T-cell (primary cell): ENCODE data around the gene MROH9. TPM values are rescaled to one million over a fixed set of nuclear protein-coding genes. Genes with fewer than 3 reads are reported as not detected.
"Not testable (repeated sequence)": the region's sequence is repeated elsewhere in the genome, so short reads cannot be mapped to it uniquely, and the experiment has no call there.

Source experiments
- ATAC-seq, 4 experiments: fragments of 200-7000 bp in 3 of 4; fragments of 150-1000 bp in 1 of 4; cut with Tn5 transposase; replicated peaks in 1 of 4; 1 replicate in 3 of 4; 2 replicates in 1 of 4; pipeline ENCODE4 v1.10.0; 2021; ENCODE audit warnings: moderate library complexity in 3 of 4, mild to moderate bottlenecking in 2 of 4, moderate number of reproducible peaks in 1 of 4
- CTCF ChIA-PET, 2 donors: fragments of 300-600 bp; sonication (Branson Sonifier 250); formaldehyde crosslinking; loops; one replicate each; lab custom pipeline; 2022; ENCODE audit warnings: antibody characterized with exemption in 2 of 2; lab: Charles Lee
- POLR2A ChIA-PET, 2 donors: fragments of 300-600 bp; sonication (Branson Sonifier 250); formaldehyde crosslinking; loops; one replicate each; lab custom pipeline; 2022; ENCODE audit warnings: antibody characterized with exemption in 2 of 2; lab: Charles Lee
- DNase-seq, 35 experiments: peaks; one replicate each; pipeline versions ENCODE4 v3.0.0 to v3.0.0-alpha.2; 2013 to 2023
- H3K27ac ChIP-seq: one replicate; pipeline ENCODE4 v1.5.1; 2013; ENCODE audit warnings: low read length
- H3K27me3 ChIP-seq, 2 experiments: replicated peaks in 1 of 2; 1 replicate in 1 of 2; 2 replicates in 1 of 2; pipeline versions ENCODE4 v1.6.1 to v1.7.0; 2013; ENCODE audit warnings: low read length in 1 of 2, mixed read lengths in 1 of 2; ENCODE audit not compliant: control insufficient read depth in 2 of 2, insufficient read depth in 2 of 2; ENCODE audit errors: extremely low read depth in 1 of 2
- H3K36me3 ChIP-seq, 2 donors: 1 replicate in 1 of 2; 2 replicates in 1 of 2; pipeline versions ENCODE4 v1.6.1 to v1.7.0; 2013; ENCODE audit warnings: low read length in 1 of 2; ENCODE audit not compliant: control insufficient read depth in 2 of 2, insufficient read depth in 1 of 2; ENCODE audit errors: extremely low read depth in 1 of 2
- H3K4me1 ChIP-seq, 2 experiments: 1 replicate in 1 of 2; 2 replicates in 1 of 2; pipeline versions ENCODE4 v1.6.1 to v1.7.0; 2013; ENCODE audit warnings: low read length in 2 of 2, mixed read lengths in 1 of 2; ENCODE audit not compliant: insufficient read depth in 2 of 2, control insufficient read depth in 1 of 2; ENCODE audit errors: extremely low read depth in 1 of 2
- H3K4me3 ChIP-seq, 2 donors: 1 replicate in 1 of 2; 2 replicates in 1 of 2; pipeline versions ENCODE4 v1.5.1 to v1.7.0; 2013; ENCODE audit warnings: mild to moderate bottlenecking in 2 of 2, low read length in 1 of 2, moderate library complexity in 1 of 2; ENCODE audit not compliant: control insufficient read depth in 1 of 2; ENCODE audit errors: extremely low read depth in 1 of 2
- H3K9me3 ChIP-seq: 2 replicates; pipeline ENCODE4 v1.7.0; 2013
- H3K27ac Mint-ChIP-seq, 2 donors: one replicate each; pipeline ENCODE4 v1.8.0; 2020 to 2021; ENCODE audit warnings: mild to moderate bottlenecking in 2 of 2, mixed read lengths in 2 of 2
- H3K27me3 Mint-ChIP-seq, 2 donors: one replicate each; pipeline ENCODE4 v1.8.0; 2021 to 2022; ENCODE audit warnings: mixed read lengths in 2 of 2
- H3K36me3 Mint-ChIP-seq: one replicate; pipeline ENCODE4 v1.8.0; 2021; ENCODE audit warnings: mixed read lengths
- H3K4me1 Mint-ChIP-seq, 3 donors: one replicate each; pipeline ENCODE4 v1.8.0; 2020 to 2022; ENCODE audit warnings: mixed read lengths in 3 of 3, mild to moderate bottlenecking in 1 of 3
- H3K4me3 Mint-ChIP-seq, 3 donors: one replicate each; pipeline ENCODE4 v1.8.0; 2020 to 2022; ENCODE audit warnings: mild to moderate bottlenecking in 3 of 3, mixed read lengths in 3 of 3, moderate library complexity in 3 of 3
- H3K9me3 Mint-ChIP-seq, 3 donors: one replicate each; pipeline ENCODE4 v1.8.0; 2020 to 2022; ENCODE audit warnings: mixed read lengths in 3 of 3
- WGBS: methylation state at CpG from one replicate; pipeline ENCODE4 v1.1.5; 2013; ENCODE audit warnings: missing lambda C conversion rate; ENCODE audit not compliant: insufficient coverage; 5-methylcytosine and 5-hydroxymethylcytosine counted together
- total RNA-seq, 35 experiments: library from RNA in 6 of 35; stranded (reverse) in 6 of 35; fragments of 120-200 nt in 1 of 35; gene quantifications; one replicate each; pipeline versions ENCODE4 v1.2.1 to v1.2.4 and lab custom pipeline; 2013 to 2026

MROH9 gene
- total RNA-seq, 5 donors from 2014 or later (not counting 1 experiment from before 2014, with no cell fraction given): not detected

DNA sequence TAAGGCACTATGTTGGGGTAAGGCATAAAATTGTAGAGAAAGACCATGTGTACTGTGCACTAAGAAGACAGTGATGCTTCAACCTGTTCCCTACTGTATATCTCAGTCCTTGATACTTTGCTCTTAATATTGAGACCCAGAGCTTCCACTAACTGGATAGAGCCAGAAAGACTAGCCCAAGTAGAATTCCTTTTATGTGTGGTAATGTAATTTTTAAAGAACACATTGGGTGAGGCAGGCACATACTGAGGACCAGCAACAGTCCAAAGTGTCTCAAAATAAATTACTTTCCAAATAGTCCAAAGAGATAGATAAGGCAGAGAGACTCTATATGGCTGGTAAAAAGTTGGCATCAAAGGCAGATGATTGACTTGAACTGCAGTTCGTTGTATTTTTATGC is 31.4 kb upstream of the MROH9 start:
- H3K4me3 Mint-ChIP-seq: no peak overlapping the region
- H3K36me3 ChIP-seq: no peaks in the 10 kb centered on the region
- WGBS: 100% methylated on average over 1 of the region's 1 CpG
- CTCF ChIA-PET: no interaction called here
- H3K27ac ChIP-seq: no peak overlapping the region
- no peaks in the 10 kb centered on the region for H3K4me1 Mint-ChIP-seq
- peaks cover 0 to 4% (median 0%) of the 10 kb centered on the region in 3 donors for H3K9me3 Mint-ChIP-seq
- H3K9me3 ChIP-seq: no peaks in the 10 kb centered on the region
- no peaks in the 10 kb centered on the region for H3K36me3 Mint-ChIP-seq
- no peak for ATAC-seq
- H3K27me3 ChIP-seq: no peaks in the 10 kb centered on the region
- no peaks in the 10 kb centered on the region for H3K4me1 ChIP-seq
- POLR2A ChIA-PET: no interaction called here
- peaks cover 0 to 10% of the 10 kb centered on the region in 2 donors for H3K27me3 Mint-ChIP-seq
- no peak overlapping the region for H3K4me3 ChIP-seq
- no peak overlapping the region for H3K27ac Mint-ChIP-seq
- no peak for DNase-seq

DNA sequence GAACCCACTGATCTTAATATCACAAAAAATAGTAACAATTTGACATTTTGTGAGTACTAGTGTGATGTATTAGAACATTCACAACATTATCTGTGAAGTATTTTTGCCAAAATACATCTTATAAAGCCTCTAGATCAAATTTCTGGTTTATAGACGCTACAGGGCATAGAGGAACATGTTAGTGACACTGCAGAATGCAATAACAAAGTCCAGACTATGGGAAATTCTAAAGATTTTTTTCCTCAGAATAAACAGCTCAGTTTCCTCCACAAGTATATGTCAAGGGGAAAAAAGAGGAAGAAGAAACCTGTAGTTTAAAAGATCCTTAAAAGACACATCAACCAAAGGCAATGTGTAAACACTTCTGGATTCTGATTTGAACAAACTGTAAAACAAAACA is 26.4 kb upstream of the MROH9 start:
- Mint-ChIP-seq H3K27ac (no peak overlapping the region), H3K4me3 (no peak overlapping the region), H3K4me1 (no peaks in the 10 kb centered on the region), H3K27me3 (peaks cover 0 to 6% of the 10 kb centered on the region in 2 donors), H3K36me3 (no peaks in the 10 kb centered on the region), H3K9me3 (no peaks in the 10 kb centered on the region)
- WGBS: no CpG with 5 or more reads among the region's 1 CpG
- Histone ChIP-seq H3K27me3 (no peaks in the 10 kb centered on the region), H3K4me1 (no peaks in the 10 kb centered on the region), H3K4me3 (no peak overlapping the region), H3K9me3 (no peaks in the 10 kb centered on the region), H3K27ac (no peak overlapping the region), H3K36me3 (no peaks in the 10 kb centered on the region)
- ChIA-PET POLR2A (no interaction called here), CTCF (no interaction called here)
- ATAC-seq (no peak), DNase-seq (no peak)

DNA sequence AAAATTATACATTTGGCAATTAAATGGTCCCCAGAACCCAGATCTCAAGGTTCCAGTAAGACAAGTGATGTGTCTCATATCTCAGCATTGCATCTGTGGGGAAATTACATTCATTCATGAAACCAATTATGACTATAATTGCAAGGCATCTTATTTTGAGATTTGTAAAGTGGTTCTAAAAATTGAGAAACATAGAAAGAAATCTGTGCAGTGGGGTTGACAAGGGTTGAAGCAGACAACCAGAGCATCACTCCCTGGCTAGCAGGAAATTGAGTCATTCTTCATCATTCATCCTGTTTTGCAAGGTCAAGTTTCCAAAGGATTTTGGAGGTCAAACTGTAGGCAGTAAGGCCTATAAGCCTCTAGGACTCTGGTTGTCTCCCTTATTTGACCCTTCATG is 25.1 kb upstream of the MROH9 start:
- H3K36me3 ChIP-seq: no peaks in the 10 kb centered on the region
- H3K27ac ChIP-seq: no peak overlapping the region
- H3K9me3 ChIP-seq: no peaks in the 10 kb centered on the region
- H3K9me3 Mint-ChIP-seq: no peaks in the 10 kb centered on the region
- ChIA-PET POLR2A (no interaction called here), CTCF (no interaction called here)
- no peak overlapping the region for H3K27ac Mint-ChIP-seq
- no peak overlapping the region for H3K4me3 ChIP-seq
- no peaks in the 10 kb centered on the region for H3K36me3 Mint-ChIP-seq
- H3K4me3 Mint-ChIP-seq: no peak overlapping the region
- ATAC-seq (no peak), DNase-seq (no peak)
- H3K27me3 ChIP-seq: no peaks in the 10 kb centered on the region
- no peaks in the 10 kb centered on the region for H3K4me1 ChIP-seq
- H3K4me1 Mint-ChIP-seq: no peaks in the 10 kb centered on the region
- peaks cover 3 to 10% of the 10 kb centered on the region in 2 donors for H3K27me3 Mint-ChIP-seq

DNA sequence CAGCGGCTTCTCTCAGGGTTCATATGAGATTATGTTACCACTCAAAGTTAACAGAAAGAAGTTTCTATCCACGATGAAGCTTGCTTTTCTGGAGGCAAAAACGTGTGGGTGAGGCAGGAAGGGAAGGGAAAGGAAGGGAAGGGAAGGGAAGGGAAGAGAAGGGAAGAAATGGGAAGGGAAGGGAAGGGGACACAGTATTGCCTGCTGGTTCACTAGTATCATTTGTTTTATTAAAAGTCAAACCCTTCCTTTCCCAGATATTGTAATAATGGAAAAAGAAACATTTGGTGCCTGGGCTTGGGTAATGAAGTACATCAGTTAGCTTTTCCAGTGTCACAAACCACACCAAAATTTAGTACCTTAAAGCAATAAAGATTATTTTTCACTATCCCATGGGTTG is 18.0 kb upstream of the MROH9 start:
- H3K36me3 Mint-ChIP-seq: no peaks in the 10 kb centered on the region
- WGBS: 67% methylated on average over 2 of the region's 3 CpGs
- H3K27ac Mint-ChIP-seq: no peak overlapping the region
- no peaks in the 10 kb centered on the region for H3K4me1 ChIP-seq
- no peaks in the 10 kb centered on the region for H3K9me3 ChIP-seq
- no peak overlapping the region for H3K4me3 Mint-ChIP-seq
- H3K27ac ChIP-seq: no peak overlapping the region
- peaks cover 10 to 21% of the 10 kb centered on the region in 2 donors for H3K27me3 Mint-ChIP-seq
- no peaks in the 10 kb centered on the region for H3K27me3 ChIP-seq
- peaks cover 12 to 29% (median 17%) of the 10 kb centered on the region in 3 donors for H3K9me3 Mint-ChIP-seq
- H3K4me1 Mint-ChIP-seq: no peaks in the 10 kb centered on the region
- H3K36me3 ChIP-seq: no peaks in the 10 kb centered on the region
- H3K4me3 ChIP-seq: no peak overlapping the region
- DNase-seq (no peak), ATAC-seq (no peak)
- ChIA-PET CTCF (no interaction called here), POLR2A (no interaction called here)

DNA sequence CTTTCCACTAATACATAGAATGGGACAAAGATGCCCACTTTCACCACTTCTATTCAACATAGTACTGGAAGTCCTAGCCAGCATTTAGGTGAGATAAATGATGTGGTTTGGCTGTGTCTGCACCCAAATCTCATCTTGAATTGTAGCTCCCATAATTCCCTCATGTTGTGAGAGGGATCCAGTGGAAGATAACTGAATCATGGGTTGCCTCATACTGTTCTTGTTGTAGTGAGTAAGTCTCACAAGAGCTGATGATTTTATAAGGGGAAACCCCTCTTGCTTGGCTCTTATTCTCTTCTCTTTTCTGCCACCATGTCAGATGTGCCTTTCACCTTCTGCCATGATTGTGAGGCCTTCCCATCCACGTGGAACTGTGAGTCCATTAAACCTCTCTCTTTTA is 10.7 kb upstream of the MROH9 start:
- H3K4me3 ChIP-seq, H3K4me1 ChIP-seq, ATAC-seq, H3K27ac Mint-ChIP-seq, H3K4me3 Mint-ChIP-seq, H3K27ac ChIP-seq, H3K27me3 Mint-ChIP-seq, H3K36me3 ChIP-seq, H3K27me3 ChIP-seq, DNase-seq, H3K36me3 Mint-ChIP-seq, POLR2A ChIA-PET, CTCF ChIA-PET, H3K4me1 Mint-ChIP-seq, H3K9me3 ChIP-seq: not testable (repeated sequence)
- peaks cover 8 to 25% (median 17%) of the 10 kb centered on the region in 3 donors for H3K9me3 Mint-ChIP-seq
- WGBS: no CpG with 5 or more reads among the region's 1 CpG

DNA sequence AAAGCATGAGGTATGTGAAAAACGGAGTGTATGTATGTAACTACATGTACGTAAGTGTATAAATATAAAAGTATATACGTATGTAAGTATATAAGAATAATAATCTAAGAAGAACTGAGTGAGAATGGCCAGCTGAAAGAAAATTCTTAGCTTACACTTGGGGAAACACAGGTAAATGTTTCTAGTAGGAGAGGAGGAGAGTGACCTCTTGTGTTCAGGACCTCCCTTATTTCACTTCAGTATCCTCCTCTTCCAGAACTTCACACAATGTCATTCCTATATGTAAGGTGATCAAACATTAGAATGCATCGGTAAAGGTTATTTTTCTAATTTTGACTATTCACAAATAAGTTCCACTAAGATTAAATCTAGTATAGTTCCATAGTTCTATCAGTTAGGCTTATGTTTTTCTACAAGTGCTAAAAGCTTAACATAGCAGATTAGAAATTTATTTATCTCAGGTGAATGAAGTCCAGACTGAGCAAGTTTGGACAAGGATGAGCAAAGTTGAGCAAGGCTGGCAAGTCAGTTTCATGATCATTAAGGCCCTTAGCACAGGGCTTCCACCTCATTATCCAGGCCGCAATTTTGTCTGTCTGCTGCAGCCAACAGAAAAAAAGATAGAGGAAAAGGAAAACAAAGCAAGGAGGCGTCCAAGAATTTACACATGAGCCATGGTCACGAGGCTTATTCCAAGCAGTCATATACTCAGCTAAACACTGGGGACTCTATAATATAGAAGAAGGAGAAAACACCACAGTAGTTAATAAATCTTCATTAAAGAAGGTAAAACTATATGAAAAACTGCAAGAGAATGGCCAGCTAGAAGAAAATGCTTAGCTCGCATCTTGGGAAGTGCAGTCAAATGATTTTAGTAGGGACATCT is 7.1 kb upstream of the MROH9 start:
- WGBS: no CpG with 5 or more reads among the region's 8 CpGs
- no peak overlapping the region for H3K27ac Mint-ChIP-seq
- Histone ChIP-seq H3K4me3 (no peak overlapping the region), H3K36me3 (no peaks in the 10 kb centered on the region), H3K9me3 (no peaks in the 10 kb centered on the region), H3K27me3 (no peaks in the 10 kb centered on the region), H3K27ac (no peak overlapping the region), H3K4me1 (no peaks in the 10 kb centered on the region)
- DNase-seq (no peak), ATAC-seq (no peak)
- H3K4me1 Mint-ChIP-seq: peaks cover 0 to 2% (median 0%) of the 10 kb centered on the region in 3 donors
- H3K36me3 Mint-ChIP-seq: no peaks in the 10 kb centered on the region
- peaks cover 0 to 4% of the 10 kb centered on the region in 2 donors for H3K27me3 Mint-ChIP-seq
- CTCF ChIA-PET: interaction anchor here (1.1 to 1.4 kb wide), 2 partner anchors 22 to 999 kb away, joined by 3 read pairs; no protein-coding TSS in a partner anchor
- POLR2A ChIA-PET: interaction anchor here in 1 of 2 donors (0.6 kb wide), 1 partner anchor 474 kb away, joined by 6 read pairs; no protein-coding TSS in a partner anchor
- no peak overlapping the region for H3K4me3 Mint-ChIP-seq
- no peaks in the 10 kb centered on the region for H3K9me3 Mint-ChIP-seq
